HG02970 (cell line): Measurements from ENCODE around the gene LDAF1.
"Not testable (repeated sequence)": the region's sequence is repeated elsewhere in the genome, so short reads cannot be mapped to it uniquely, and the experiment has no call there.

Experiments used
- ATAC-seq: cut with Tn5 transposase; IDR thresholded peaks from one replicate; pipeline ENCODE4 v1.9.1; 2021; ENCODE audit warnings: mild to moderate bottlenecking, moderate library complexity, moderate number of reproducible peaks; ENCODE audit not compliant: unreplicated experiment, low FRiP score

The LDAF1 gene

DNA sequence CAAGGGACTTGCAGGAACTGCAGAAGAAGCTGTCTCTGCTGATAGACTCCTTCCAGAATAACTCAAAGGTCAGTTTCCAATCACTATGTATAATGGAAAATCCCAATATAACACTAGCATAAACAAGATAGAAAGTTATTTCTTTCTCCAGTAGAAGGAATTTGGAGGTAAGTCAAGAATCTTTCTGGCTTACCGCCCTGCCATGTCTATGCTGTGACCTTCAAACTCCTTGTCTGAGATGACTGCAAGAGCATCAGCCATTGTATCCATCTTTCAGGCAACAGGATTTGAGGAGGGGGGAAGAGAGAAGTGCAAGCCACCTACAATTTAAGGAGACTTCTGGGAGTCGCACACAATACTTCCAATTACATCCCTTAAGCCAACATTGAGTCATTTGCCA lies 2.7 kb downstream of the LDAF1 start:
- no peak for ATAC-seq

- ATAC-seq, result no peak
These were observed 4.2 kb downstream of the LDAF1 start for GRCh38 chr16:21162661-21163151.

GRCh38 chr16:21163576-21163975 lies 5.1 kb downstream of the LDAF1 start:
- no peak for ATAC-seq

DNA sequence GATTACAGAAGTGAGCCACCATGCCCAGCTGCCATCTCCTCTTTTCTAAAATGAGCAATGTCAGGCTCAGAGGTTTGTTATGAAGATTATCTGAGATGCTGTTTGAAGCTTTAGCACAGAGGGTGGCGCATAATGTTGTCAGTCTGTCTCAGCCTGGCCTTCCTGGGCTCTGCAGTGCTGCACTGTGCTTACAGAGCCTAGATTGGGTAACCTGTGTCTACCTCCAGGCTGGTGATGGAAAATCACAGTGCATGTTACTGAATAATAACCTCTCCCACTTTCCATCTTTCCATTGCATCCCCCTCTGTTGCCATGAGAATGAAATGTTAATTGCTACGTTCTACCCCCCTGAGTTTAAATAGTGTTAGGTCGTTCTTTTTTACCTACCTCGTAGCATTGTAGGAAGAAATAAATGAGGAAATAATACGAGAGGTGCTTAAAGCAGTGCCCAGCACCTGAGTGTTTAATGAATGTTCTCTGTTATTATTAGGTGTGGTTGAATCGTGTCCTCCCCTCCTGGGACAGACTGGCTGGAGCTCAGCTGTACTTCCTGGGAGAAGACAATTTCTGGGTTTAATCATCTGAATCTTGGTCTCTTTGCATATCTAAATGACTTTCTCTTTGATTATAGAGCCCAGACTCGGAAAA lies 6.2 kb downstream of the LDAF1 start:
- no peak for ATAC-seq

DNA sequence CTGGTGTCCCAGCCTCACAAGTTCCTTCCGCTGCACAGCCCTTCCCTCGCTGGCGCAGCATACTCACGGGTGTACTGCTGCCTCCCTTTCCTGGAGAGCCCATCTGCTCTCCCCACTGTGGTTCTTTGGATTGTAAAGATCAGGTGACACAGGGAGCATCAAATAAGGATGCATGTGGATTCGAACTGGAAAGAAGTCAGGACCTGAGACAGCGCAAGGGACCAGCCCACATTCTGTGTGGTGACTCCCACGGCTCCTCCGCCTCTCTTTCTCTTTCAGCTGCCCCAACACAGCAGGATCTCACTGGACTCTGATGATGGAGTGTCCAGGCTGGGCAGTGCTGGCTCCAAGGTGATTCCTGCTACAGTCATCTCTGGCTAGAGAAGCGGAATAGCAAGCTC lies 8.1 kb downstream of the LDAF1 start:
- ATAC-seq, result no peak

- ATAC-seq, result no peak
These were observed 8.9 kb downstream of the LDAF1 start for GRCh38 chr16:21167360-21167759.

- ATAC-seq, result no peak
These were observed 9.6 kb downstream of the LDAF1 start for GRCh38 chr16:21167929-21168602.

DNA sequence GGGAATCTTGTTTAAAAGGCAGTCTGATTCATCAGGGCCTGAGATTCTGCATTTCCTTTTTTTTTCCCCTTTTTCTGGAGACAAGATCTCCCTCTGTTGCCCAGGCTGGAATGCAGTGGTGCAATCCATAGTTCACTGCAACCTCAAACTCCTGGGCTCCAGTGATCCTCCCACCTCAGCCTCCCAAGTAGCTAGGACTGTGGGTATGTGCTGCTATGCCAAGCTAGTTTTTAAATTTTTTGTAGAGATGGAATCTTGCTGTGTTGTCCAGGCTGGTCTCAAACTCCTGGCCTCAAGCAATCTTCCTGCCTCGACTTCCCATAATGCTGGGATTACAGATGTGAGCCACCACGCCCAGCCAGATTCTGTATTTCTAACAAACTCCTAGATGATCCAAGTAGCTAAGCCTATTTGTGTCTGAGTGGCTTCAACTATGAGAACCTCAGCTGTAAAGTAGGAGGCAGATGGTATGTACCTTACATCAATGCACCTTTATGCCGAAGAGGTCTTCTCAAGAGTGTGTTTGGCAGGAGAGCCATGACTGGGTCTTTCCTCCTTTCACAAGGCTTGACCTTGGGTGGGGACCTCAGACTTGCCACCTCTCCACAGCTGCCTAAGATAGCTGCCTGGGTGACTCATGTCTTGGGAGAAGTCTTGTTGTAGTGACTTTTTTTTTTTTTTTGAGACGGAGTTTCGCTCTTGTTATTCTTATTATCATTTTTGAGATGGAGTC lies 10.9 kb downstream of the LDAF1 start:
- no peak for ATAC-seq

GRCh38 chr16:21170116-21170515 lies 11.6 kb downstream of the LDAF1 start:
- not testable (repeated sequence) for ATAC-seq

DNA sequence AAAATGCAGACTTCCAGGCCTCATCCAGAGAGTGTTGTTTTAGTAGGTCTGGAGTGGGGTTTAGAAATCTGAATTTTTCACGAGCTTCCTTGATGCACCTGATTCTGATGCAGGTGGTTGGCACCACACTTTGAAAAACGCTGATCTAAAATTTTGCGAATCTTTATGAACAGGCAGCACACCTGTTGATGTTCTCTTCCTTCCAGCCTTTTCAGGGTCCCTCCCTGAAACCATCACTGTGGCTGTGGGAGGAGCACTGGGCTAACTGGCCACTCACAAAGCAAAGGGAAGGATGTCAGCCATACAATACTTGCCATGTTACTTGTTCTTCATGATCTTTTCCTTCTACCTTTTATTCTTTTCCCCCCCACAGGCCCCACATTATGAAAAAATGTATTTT lies 14.2 kb downstream of the LDAF1 start:
- ATAC-seq, result no peak

GRCh38 chr16:21175397-21175796 lies 16.9 kb downstream of the LDAF1 start:
- ATAC-seq, result no peak

- ATAC-seq, result no peak
These were observed 20.9 kb downstream of the LDAF1 start for GRCh38 chr16:21179126-21179982.

- ATAC-seq, result no peak
These were observed 21.5 kb downstream of the LDAF1 start for GRCh38 chr16:21179983-21180365.

- no peak for ATAC-seq
These were observed 25.5 kb downstream of the LDAF1 start for GRCh38 chr16:21183995-21184394.

GRCh38 chr16:21184834-21185233 lies 26.4 kb downstream of the LDAF1 start:
- no peak for ATAC-seq

DNA sequence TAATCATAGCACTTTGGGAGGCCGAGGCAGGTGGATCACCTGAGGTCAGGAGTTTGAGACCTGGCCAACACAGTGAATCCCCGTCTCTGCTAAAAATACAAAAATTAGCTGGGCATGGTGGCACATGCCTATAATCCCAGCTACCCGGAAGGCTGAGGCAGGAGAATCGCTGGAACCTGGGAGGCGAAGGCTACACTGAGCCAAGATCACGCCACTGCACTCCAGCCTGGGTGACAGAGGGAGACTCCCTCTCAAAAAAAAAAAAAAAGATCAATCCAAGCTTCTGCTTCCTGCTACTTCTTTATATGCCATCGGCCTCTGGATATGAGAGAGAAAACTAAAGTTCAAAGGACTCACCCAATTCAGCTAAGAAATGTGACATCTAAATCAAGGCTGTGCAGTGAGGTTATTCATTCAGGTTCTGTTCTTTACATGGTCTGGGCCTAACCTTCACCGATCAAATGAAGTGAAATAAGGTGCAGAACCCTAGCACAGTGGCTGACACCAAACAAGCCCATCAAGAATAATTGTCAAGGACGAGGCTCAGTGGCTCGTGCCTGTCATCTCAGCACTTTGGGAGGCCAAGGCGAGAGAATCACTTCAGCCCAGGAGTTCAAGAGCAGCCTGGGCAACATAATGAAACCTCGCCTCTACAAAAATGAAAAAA lies 27.3 kb downstream of the LDAF1 start:
- ATAC-seq, result no peak

GRCh38 chr16:21186326-21186691 lies 27.8 kb downstream of the LDAF1 start:
- ATAC-seq, result no peak

GRCh38 chr16:21189311-21189710 lies 30.8 kb downstream of the LDAF1 start:
- no peak for ATAC-seq

GRCh38 chr16:21190013-21190412 lies 31.5 kb downstream of the LDAF1 start:
- no peak for ATAC-seq

GRCh38 chr16:21190599-21190998 lies 32.1 kb downstream of the LDAF1 start:
- ATAC-seq, result no peak
